Measurements from ENCODE around the gene SEC63.
"Not testable (repeated sequence)": the region's sequence is repeated elsewhere in the genome, so short reads cannot be mapped to it uniquely, and the experiment has no call there.

Gene SEC63

DNA sequence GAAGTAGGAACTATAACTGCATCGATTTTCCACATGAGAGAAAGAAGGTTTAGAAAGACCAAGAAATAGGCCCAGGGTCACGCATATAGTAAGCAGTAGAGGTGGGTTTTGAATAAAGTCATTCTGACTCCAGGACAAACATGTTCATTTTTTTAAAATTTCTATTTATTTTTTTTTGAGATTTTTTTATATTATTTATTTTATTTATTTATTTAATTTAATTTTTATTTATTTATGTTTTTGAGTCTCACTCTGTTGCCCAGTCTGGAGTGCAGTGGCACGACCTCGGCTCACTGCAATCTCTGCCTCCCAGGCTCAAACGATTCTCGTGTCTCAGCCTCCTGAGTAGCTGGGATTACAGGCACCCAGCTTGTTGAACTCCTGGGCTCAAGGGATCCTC lies 13.2 kb upstream of the SEC63 start:
- DNase-seq, result no peak

DNA sequence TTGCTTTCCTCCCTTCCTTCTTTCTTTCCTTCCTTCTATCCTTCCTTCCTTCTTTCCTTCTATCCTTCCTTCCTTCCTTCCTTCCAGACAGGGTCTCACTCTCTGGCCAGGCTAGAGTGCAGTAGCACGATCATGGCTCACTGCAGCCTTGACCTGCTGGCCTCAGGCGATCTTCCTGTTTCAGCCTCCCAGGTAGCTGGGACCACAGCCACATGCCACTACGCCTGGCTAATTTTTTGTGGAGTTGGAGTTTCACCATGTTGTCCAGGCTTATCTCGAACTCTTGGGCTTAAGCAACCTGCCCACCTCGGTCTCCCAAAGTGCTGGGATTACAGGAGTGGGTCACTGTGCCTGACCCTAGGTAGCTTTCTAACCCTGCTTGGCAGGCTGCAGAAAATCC lies 12.2 kb upstream of the SEC63 start:
- no peak for DNase-seq

DNA sequence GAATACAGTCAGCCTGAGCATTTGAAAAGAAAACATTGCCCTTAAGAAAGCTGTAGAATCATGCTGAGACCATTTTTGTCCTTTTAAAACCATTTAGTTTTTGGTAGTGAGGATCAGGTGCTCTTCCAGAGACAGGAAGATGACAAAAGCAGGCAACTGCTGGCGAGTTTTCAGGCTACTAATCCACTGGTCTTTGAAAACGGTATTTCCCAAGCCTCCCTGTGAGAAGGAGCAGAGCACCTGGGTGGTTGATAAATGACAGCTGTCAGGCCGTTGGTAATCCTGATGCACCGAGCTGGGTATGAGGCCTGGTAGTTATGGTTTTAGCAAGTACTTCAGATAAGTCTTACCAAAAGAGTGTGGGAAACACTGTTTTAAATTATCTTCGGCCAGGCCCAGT lies 10.1 kb upstream of the SEC63 start:
- no peak for DNase-seq

DNA sequence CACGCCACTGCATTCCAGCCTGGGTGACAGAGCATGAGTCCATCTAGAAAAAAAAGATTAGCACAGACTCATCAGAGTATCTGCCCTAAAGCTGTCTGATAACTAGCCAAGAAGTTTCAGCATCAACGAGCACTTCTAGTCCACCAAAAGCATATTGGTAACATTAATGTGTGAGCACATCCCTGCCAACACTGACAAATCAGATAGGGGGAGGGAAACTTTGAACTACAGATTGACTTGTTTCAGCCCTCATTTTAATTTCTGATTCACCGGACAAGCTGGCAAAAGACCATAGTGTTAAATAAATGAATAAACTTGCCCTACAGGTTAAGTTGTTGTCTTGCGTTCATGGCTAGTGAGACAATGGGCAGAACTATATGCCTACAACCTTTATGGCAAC lies 7.7 kb upstream of the SEC63 start:
- DNase-seq, result no peak

DNA sequence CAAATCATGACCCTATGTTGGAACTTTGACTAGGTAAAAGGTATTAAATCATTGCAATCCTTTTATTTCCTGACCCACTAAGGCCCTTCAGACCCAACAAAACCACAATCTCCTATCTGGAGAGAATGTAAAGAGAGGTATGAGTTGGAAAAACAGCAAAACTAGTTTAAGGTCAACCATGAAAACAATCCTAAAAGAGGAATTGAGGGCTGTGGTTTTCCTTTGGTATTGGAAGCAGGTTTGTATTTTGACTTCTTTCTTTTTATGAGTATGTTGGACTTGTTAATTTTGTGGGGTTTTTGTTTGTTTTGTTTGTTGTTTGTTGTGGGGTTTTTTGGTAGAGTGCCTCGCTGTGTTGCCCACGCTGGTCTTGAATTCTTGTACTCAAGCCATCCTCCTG lies 4.7 kb upstream of the SEC63 start:
- DNase-seq, result no peak

DNA sequence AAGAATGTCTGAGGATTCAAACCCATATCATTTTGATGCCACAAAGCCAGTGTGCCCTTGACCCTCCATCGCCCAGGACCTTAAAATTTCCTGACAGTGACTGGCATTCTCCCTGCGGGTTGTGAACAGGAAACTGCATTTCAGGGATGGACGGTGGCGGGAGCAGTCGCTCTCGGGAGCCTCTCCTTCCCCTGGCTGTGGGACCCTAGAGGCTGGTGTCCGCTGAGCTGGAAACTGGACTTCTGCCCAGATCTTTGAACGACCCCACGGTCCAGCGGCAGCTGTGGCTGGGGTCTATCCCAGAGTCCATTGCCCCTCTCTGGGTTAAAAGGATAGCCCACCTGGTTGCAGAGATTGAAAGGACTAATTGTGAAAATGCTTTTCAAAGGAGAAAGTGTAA lies 1.4 kb upstream of the SEC63 start:
- DNase-seq, result no peak

DNA sequence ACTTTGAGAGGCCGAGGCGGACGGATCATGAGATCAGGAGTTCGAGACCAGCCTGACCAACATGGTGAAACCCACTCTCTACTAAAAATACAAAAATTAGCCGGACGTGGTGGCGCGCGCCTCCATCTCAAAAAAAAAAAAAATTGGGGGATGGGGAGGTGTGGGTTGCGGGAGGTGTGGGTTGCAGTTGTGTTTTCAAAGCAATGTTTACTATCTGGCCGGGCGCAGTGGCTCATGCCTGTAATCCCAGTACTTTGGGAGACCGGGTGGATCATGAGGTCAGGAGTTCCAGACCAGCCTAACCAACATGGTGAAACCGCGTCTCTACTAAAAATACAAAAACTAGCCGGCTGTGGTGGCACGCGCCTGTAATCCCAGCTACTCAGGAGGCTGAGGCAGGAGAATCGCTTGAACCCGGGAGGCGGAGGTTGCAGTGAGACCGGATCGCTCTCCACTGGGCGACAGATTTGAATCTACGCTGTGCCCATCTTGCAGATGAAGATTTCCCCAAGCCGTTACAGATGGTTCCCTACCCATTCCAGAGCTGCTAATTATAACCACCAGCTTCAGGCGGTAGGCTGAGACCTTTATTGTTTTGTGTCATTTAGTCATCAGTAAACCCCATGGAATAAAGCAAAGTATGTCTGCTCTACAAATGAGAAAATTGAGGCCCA lies 818 bp upstream of the SEC63 start:
- DNase-seq, result not testable (repeated sequence)

DNA sequence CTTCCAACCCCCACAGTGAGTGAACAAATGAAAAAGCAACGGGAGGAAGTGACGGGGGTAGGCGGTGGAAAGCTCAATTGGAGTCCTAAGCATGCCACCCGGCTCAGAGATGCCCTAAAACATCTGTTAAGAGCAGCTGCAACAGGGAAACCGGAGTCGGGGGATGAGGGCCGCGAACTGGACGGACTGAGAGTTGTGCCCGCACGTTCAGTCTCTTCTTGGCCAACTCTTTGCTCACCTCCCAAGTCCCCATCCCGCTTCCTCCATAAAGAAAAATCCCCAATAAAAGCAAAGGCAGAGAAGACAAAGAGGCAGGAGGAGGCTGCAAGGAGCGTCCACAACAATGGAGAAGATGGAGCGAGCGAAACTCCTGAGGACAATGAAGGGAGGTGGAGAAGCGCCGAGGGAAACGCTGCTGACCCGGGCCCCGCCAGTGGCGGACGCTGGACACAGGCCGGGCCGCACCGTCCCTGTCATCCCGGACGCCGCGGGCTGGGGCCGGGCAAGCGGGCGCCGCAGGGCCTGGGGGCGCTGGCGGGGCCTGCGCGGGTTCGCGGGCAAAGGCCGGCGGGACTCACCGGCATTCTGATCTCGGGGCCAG lies 600 bp downstream of the SEC63 start:
- DNase-seq, result peak; percentile 58 to 71

DNA sequence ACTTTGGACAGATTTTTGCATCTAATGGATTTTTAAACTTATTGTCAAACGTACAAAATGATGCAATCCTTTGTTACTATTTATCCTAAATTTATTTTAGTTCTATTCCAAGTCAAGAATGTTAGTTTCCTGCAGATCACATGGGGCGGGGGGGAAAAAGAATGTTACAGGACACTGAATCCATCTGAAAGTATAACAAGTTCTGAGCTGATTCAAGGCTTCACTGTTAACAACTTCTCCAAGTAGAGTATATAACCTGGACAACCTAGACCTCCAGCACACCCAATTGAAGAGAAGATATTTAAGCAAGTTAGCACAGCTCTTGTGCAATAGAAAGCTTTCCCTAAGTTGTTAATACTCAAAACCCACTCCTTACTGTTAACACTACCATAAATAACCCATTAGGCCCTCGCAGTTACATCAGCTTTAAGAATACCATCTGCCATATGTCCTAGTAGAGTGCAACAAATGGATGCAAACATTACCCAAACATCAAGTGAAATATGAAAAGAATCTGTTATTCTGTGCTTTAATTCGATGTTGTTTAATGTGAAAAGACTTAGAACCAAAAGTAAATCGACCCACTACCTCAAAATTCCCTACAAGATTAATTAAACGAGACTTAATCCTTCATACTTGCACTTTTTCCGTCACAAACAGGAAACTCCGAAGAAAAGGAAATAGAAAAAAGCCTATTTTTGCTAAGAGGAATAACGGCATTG lies 1.3 kb downstream of the SEC63 start:
- DNase-seq, result no peak

DNA sequence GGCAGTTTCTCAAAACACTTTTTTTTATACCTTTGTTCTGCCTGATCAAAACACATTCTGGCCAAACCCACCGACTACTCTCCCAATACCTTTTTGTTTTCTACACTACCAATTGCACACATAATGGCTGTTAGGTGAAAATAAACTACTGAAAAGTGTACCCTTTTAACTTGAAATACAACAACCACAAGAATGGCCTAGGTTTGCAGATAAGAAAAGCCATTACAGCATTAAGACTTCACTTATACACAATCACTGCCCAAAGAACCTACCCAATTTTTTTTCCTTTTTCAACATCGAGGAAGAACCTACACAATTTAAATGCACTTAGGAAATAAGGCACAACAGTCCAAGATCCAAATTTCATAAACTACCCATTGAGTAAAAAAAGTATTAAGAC lies 1.8 kb downstream of the SEC63 start:
- no peak for DNase-seq

DNA sequence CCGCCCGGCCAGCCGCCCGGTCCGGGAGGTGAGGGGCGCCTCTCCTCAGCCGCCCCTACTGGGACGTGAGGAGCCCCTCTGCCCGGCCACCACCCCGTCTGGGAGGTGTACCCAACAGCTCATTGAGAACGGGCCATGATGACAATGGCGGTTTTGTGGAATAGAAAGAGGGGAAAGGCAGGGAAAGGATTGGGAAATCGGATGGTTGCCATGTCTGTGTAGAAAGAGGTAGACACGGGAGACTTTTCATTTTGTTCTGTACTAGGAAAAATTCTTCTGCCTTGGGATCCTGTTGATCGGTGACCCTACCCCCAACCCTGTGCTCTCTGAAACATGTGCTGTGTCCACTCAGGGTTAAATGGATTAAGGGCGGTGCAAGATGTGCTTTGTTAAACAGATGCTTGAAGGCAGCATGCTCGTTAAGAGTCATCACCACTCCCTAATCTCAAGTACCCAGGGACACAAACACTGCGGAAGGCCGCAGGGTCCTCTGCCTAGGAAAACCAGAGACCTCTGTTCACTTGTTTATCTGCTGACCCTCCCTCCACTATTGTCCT lies 4.1 kb downstream of the SEC63 start:
- not testable (repeated sequence) for DNase-seq

DNA sequence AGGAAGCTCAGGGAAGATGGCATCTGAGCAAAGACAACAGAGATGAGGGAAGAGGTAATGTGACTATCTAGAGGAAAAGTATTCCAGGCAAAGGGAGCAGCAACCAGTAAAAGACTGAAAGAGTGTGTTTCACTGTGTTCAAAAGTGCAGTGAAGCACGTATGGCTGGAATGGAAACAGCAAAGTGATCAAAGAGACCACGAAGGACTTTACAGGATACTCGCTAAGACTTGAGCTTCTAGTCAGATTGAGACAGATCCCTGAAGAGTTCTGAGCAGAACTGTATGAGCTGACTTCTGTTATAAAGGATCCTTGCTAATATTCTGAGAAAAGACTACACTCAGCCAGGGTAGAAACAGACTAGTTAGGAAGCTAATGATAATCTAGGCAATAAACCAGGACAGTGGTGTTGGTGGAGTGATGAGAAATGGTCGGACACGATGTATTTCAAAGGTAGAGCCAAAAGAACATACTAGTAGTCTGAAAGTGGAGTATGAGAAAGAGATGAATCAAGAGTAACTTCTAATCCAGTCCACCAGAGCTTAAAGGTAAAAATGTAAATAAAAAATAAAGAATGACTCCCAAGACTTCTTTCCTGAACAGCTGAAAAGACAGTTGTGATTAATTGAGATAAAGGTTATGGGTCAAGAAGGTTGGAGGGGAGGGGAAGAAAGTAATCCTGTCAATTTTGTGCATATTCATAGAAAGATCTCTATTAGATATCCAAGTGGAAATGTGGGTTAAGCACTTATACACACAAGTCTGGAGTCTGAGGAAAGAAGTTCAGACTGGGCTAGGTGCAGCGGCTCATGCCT lies 14.2 kb downstream of the SEC63 start:
- no peak for DNase-seq

DNA sequence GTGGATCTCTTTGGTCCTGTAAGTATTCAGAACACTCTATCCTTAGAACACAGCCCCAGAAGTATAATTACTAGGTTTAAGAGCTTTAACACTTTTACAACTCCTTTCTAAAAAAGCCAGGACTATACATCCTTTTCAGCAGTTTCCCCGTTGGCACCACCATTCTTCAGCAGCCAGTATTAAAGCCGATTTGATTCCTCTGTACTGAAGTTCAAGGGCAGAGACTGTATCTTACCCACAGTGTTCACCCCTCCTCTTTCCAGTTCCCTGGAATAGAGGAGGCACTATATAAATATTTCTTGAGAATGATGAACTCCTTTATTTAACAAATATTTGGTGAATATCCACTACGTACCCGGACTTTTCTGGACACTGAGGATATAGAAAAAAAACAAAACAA lies 15.9 kb downstream of the SEC63 start:
- DNase-seq, result no peak

DNA sequence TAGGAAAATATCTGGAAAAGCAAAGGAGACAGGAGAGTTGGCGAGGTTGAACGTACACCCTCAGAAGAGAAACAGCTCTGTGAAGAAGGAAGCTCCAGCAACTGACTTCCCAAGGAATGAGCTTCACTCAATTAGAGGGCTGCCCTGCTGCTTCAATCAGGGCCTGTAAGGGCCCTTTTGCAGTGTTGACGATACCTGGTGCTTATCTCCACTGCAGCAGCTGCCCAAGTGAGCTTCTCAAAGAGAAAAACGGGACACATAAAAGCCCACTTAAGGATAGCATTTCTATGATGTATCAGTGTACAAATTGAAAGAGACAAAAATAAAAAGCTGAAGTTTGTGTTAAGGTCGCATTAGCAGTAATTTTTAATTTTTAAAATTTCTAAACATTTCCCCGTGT lies 16.4 kb downstream of the SEC63 start:
- no peak for DNase-seq

DNA sequence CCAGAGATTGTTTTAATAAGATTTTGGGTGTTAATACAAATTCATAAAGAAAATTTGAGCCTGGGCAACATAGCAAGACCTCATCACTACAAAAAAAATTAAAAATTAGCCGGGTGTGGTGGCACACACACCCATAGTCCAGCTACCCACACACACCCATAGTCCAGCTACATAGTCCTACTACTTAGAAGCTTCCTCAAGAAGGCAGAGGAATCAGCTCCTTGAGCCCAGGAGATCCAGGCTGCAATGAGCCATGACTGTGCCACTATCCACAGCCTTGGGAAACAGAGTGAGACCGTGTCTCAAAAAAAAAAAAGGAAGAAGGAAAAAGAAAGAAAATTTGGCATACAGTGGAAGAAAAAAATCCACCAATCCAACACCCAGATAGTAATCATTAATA lies 16.8 kb downstream of the SEC63 start:
- DNase-seq, result no peak

DNA sequence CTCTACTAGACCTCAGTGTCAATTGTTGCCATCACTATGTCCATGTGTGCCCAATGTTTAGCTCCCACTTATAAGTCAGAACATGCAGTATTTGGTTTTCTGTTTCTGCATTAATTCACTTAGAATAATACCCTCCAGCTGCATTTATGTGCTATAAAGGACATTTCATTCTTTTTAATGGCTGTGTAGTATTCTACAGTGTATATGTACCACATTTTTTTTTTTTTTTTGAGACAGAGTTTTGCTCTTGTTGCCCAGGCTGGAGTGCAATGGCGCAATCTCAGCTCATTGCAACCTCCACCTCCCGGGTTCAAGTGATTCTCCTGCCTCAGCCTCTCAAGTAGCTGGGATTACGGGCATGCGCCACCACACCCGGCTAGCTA lies 21.1 kb downstream of the SEC63 start:
- not testable (repeated sequence) for DNase-seq

DNA sequence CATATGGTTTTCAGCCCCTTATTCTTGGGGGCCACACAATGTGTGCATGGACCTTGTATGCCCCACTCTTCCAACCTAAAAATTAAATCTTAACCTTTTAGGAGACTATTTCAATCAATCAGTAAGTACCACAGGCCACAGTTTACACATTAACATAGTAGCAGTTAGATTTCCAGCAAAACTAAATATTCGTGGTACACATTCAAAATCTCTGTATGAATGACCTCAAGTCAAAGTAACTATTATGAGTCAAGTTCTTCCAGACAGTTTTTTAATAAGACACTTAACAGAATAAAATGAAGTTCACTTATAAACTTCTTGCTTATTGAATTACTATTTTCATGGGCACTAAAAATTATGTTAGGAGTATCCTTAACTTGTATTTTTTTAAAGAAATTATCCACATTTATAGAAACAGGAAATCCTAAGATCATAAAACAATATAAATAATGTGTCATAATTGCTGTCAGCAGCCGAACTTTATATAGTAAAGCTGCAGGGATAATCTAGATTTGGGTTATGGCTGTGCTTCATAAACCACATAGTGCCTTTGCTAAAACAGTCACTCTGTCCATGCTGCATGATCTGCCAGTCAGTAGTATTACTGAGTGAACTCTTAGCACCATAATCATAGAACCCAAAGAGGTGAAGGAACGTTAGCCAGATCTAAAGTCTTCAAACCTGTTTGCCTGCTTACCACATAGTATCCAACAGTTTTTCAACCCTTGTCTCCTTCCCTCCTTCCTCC lies 21.7 kb downstream of the SEC63 start:
- DNase-seq, result no peak

DNA sequence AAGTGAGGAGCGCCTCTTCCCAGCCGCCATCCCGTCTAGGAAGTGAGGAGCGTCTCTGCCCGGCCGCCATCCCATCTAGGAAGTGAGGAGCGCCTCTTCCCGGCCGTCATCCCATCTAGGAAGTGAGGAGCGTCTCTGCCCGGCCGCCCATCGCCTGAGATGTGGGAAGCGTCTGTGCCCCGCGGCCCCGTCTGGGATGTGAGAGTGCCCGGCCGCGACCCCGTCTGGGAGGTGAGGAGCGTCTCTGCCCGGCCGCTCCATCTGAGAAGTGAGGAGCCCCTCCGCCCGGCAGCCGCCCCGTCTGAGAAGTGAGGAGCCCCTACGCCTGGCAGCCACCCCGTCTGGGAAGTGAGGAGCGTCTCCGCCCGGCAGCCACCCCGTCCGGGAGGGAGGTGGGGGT lies 23.8 kb downstream of the SEC63 start:
- not testable (repeated sequence) for DNase-seq

DNA sequence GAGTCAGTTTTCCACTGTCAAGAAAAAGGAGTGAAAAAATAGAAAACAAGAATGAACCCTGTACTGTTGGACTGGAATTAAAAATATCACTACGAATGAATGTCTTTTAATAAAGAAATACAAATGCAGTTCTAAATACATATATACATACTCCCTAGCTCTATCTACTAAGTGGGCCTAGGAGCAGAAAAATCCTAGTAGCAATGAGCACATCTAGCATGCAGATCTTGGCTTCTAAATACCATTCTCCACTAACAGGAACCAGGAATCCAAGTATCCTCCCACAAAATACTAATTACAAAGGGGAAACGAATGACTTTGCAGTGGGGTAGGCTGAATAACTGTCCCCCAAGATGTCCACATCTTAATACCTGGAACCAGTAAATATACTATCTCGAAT lies 25.4 kb downstream of the SEC63 start:
- no peak for DNase-seq

DNA sequence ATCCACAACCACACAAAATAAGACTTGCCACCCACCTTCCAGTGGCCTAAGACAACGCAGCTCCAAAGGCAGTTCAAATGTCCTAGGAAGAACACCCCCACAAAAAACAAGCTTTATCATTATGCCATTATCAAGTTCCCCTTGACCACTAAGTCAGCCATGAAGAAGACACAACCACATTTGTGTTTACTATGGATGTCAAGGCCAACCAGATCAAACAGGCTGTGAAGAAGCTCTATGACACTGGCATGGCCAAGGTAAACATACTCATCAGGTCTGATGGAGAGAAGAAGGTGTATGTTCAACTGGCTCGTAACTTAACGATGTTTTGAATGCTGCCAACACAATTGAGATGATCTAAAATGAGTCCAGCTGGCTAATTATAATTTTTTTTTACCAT lies 26.1 kb downstream of the SEC63 start:
- DNase-seq, result no peak

DNA sequence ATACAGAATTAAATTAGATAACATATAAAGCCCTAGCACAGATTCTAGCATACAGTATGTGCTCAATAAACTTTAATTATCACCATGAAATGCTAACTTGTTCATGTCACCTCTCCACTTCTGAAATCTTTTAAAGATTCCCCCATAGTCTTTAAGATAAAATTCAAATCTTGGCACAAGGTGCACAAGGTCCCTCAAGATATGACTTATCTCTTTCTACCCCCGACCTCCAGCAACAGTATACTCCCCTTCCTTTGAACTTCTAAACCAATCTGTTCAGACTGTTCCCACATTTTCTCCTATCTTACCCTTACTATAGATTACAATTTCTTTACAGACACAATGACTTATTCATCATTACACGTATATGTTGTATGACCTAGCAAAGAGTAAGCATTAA lies 29.0 kb downstream of the SEC63 start:
- no peak for DNase-seq

DNA sequence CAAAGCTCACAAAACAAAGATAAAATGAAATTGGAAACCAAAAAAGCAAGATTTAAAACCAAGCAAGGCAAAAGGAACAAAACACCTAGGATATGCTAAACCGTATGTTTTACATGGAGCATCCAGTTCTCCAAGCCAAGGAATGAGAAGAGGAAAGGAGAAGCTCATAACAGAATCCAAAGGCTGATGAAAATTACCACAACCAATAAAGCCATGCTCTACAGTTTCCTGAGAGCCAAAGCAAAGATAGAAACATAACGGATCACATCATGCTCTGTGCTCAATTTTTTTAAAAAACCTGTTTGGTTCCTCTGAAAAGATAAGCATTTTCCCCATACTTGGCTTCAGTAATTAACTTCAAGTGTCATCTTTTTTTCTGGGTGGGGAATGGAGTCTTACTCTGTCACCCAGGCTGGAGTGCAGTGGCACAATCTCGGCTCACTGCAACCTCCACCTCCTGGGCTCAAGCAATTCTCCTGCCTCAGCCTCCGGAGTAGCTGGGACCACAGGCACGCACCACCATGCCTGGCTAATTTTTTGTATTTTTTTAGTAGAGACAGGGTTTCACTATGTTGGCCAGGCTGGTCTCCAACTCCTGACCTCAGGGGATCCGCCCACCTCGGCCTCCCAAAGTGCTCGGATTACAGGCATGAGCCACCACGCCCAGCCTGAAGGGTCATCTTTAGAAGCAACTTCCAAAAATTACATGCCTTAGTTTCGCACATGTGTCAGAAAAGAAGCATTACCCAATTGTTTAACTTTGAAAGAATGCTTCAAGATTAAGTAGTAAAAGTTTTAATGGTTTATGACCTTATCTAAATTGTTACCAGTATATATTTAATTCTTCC lies 31.1 kb downstream of the SEC63 start:
- not testable (repeated sequence) for DNase-seq
